GM18502 (cell line): ENCODE results near the gene SH3GL1.
"Not testable (repeated sequence)": the region's sequence is repeated elsewhere in the genome, so short reads cannot be mapped to it uniquely, and the experiment has no call there.

ENCODE experiments used
- ATAC-seq: cut with Tn5 transposase; IDR thresholded peaks from one replicate; pipeline ENCODE4 v1.9.1; 2021; ENCODE audit warnings: mild to moderate bottlenecking; ENCODE audit not compliant: unreplicated experiment, poor library complexity

The SH3GL1 gene

DNA sequence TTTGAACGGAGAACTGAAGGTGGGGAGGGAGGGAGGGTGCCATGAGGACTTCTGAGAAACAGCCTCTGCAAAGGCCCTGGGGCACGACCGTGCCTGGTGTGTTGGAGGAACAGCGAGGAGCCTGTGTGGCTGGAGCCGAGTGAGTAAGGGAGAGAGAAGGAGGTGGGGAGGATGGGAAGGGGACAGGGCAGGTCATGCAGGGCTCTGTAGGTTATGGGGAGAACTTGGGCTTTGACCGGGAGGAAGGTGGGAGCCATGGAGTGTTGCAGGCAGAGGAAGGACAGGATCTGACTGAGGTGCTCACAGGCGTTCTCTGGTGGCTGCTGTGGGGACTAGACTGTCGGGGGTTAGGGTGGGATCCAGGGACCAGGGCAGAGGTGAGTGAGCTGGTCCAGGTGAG, 50.2 kb downstream of the SH3GL1 start:
- ATAC-seq, result no peak

- ATAC-seq, result not testable (repeated sequence)
These were observed 51.1 kb downstream of the SH3GL1 start for GRCh38 chr19:4349225-4349624.

DNA sequence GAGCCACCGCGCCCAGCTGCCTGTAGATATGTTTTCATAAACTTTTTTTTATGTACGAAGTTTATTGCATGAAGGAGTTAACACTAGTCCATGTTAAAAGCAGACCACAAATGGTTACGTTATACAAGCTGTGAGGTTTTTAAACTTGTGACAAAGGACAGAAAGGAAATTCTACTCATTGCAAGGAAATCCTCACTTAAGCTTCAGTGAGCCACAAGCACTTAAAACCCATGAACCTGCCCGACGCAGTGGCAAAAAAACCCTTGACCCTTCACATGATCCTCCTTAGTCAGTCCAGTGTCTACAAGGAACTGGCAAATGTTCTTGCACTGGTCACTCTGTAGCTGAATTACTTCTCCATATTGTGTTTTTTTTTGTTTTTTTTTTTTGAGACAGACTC, 52.8 kb downstream of the SH3GL1 start:
- no peak for ATAC-seq

GRCh38 chr19:4346020-4346383, 54.3 kb downstream of the SH3GL1 start:
- no peak for ATAC-seq

DNA sequence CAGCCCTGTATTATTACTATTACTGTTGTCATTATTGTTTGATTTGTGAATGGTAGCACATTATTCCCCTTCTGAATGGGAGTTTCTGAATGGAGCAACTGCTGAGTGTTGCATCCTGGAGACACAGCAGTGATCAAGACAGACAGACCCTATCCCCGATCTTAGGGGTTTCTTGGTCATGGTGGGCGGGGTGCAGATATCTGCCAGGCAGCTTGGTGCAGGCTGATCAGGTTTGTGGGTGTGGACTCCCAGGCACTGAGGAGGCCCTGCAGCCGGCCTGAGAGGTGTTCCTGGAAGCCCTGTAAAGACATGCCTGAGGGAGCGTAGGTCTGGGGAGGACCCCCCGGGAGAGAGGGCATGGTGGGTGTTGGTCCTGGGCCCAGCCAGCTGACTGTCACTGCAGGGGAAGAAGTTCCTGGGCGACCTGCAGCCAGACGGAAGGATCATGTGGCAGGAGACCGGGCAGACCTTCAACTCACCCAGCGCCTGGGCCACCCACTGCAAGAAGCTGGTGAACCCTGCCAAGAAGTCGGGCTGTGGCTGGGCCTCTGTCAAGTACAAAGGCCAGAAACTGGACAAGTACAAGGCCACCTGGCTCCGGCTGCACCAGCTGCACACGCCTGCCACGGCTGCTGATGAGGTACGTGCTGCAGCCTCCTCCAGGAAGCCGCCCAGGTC, 54.9 kb downstream of the SH3GL1 start:
- no peak for ATAC-seq

DNA sequence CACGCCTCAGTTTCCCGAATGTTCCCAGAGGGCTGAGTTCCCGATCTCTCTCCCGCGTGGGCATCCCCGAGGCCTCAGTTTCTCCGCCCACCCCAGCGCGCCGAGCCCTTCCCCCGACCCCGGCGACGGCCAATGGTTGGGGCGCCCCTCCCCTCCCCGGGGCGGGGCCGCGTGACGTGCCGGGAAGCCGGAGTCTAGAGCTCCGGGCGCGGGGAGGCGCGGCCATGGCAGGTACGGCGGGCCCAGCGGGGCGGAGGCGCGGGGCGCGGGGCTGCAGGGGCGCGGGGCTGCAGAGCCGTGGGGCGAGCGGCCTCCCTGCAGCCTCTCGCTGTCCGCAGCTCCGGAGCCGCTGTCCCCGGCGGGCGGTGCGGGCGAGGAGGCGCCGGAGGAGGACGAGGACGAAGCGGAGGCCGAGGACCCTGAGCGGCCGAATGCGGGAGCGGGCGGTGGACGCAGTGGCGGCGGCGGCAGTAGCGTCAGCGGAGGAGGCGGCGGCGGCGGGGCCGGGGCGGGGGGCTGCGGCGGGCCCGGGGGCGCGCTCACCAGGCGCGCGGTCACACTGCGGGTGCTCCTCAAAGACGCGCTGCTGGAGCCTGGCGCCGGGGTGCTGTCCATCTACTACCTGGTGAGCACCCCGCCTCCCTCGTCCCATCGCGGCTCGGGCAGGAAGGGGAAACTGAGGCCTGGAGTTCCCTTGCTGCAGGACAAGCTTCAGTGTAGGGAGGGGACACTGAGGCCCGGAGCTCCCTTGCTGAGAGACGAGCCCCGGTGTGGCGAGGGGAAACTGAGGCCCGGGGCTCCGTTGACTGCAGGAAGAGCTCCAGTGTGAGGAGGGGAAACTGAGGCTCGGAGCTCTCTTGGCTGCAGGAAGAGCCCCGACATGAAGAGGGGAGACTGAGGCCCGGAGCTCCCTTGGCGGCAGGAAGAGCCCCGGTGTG, 56.7 kb downstream of the SH3GL1 start, which contains the start of gene MPND:
MPND (plus strand) TSS at position 193 of the 938 bp plus-strand sequence; CDS start at position 225, 32 bp downstream.
- ATAC-seq, result peak; percentile 55

DNA sequence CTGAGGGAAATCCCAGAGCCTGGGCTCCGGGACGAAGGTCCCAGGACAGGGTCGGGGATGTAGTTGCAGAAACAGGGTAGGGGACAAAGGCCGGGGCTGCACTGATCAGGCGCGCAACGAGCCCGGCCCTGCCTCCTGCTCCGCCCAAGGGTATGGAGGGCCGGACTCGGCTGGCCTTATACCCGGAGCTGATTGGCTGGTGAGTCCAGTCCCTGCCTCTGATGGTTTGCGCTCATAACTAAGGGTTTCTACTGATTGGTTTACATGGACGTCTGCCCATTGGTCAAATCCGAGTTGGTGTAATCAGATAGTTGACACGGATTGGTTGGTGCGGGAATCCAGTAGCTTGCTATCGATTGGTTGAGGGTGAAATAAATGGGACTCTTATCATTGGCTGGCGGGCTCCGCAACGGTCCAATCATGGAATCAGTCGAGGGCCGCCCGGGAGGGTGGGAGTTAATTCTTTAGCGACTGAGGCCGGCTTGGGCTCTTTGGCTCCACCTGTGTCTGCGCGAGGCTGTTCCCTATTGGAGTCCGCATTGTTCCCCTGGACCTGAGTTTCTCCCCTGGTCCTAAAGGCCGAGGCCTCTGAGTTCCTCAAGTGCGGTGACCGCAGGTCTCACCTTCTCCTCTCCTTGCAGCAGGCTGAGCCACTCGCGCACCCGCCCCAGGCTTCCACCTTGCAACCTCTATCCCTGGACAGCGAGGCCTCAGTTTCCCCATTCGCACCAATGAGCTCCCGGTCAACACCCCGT, 57.6 kb downstream of the SH3GL1 start:
- ATAC-seq, result peak; percentile 86

GRCh38 chr19:4342314-4342614, 58.1 kb downstream of the SH3GL1 start:
- no peak for ATAC-seq

- no peak for ATAC-seq
These were observed 61.6 kb downstream of the SH3GL1 start, which contains the start of gene STAP2 for GRCh38 chr19:4338441-4339355. Gene STAP2, minus strand, starts transcription at chr19:4338827. Its CDS starts 74 bp downstream, at chr19:4338753.

DNA sequence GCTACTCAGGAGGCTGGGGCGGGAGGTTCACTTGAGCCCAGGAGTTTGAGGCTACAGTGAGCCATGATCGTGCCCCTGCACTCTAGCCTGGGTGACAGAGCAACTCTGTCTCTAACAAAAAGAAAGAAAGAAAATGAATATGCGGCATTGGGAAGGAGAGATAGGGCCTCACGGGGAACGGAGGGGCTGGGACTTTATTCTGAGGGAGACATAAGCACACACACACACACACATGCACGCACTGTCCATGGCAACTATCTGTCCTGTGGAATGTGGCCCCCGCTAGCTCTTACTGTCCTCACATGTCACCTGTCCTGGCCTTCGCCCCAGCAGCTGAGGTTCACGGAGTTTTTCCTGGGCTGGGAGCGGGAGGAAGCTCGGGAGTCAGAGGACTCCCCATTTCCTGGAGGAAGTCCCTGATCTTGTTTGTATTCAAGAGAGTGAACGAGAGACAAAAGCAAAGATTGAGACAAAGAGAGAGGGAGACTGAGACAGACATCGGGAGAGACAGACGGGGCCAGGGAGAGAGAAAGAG, 62.4 kb downstream of the SH3GL1 start:
- no peak for ATAC-seq

DNA sequence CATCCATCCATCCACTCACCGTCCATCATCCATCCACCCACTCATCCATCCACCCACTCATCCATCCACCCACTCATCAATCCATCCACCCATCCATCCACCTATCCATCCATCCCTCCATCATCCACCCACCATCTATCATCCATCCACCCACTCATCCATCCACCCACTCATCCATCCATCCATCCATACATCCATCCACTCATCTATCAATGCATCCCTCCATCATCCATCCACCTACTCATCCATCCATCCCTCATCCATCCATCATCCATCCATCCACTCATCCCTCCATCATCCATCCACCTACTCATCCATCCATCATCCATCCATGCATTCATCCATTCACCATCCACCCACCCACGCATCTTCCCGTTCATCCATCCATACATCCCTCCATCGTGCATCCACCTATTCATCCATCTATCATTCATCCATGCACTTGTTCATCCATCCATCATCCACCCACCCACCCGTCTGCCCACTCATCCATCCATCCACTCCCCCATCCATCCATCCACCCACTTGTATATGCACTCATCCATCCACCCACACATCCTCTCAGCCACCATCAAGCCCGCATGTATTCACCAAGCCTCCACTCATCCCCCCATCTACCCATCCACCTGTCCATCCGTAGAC, 65.3 kb downstream of the SH3GL1 start:
- ATAC-seq, result no peak

GRCh38 chr19:4329858-4330257, 70.5 kb downstream of the SH3GL1 start:
- no peak for ATAC-seq

- not testable (repeated sequence) for ATAC-seq
These were observed 71.2 kb downstream of the SH3GL1 start for GRCh38 chr19:4328991-4329681.

DNA sequence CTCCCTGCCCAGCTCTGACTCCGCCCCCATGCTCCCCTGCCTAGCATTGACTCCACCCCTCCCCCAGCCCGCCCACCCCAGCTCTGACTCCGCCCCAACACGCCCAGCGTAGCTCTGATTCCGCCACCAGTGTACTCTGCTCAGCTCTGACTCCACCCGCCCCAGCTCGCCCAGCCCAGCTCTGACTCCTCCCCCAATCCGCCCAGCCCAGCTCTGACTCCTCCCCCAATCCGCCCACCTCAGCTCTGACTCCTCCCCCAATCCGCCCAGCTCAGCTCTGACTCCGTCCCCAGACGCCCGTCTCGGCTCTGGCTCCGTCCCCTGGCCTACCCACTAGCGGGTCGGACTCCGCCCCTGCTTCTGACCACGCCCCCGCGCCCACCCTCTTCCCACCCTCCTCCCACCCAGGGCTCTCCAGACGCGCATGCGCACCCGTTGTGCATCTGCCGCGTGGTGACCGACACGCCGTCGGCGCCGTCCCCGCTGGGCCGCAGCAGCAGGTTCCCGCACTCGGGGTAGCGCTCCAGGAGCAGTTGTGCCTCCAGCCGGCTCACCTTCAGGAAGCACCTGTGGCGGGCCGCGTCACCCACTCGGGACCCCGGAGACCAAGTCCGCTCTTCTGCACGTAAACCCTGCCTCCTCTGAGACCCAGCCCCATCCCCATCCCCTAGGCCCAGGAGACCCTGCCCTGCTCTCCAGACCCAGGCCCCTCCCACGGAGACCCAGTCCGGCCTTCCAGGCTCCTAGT, 71.9 kb downstream of the SH3GL1 start:
- ATAC-seq, result peak; percentile 79

GRCh38 chr19:4327877-4328242, 72.5 kb downstream of the SH3GL1 start:
- ATAC-seq, result no peak

GRCh38 chr19:4327252-4327876, 73.0 kb downstream of the SH3GL1 start:
- ATAC-seq, result no peak

DNA sequence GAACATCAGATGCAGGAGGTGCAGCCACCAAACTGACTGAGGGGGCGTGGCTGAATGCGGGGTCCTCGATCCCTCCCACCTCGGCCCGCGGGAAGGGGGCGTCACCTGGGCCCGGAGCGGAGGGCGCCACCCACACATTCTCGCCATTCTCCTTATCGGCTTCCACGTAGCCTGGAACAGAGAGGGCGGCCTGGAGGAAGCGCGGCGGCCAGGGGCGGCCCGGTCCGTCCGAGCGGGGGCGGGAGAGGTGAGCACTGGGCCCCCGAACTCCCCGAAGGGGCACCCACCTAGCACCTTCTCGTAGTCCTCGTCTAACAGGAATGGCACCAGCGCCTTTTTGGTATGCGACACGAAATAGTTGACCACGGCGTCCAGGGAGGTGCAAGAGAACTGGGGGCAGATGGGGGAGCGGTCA, 73.5 kb downstream of the SH3GL1 start:
- no peak for ATAC-seq
